Measurements from ENCODE around the gene PPP1R7. TPM values are rescaled to one million over a fixed set of nuclear protein-coding genes. Genes with fewer than 3 reads are reported as not detected.

PPP1R7 gene
- total and polyA plus RNA-seq, 9 of the 15 experiments (the other 6 are each of a cell fraction or from before 2014, with no cell fraction given): 37.5 to 75.0 (median 50.5) TPM

DNA sequence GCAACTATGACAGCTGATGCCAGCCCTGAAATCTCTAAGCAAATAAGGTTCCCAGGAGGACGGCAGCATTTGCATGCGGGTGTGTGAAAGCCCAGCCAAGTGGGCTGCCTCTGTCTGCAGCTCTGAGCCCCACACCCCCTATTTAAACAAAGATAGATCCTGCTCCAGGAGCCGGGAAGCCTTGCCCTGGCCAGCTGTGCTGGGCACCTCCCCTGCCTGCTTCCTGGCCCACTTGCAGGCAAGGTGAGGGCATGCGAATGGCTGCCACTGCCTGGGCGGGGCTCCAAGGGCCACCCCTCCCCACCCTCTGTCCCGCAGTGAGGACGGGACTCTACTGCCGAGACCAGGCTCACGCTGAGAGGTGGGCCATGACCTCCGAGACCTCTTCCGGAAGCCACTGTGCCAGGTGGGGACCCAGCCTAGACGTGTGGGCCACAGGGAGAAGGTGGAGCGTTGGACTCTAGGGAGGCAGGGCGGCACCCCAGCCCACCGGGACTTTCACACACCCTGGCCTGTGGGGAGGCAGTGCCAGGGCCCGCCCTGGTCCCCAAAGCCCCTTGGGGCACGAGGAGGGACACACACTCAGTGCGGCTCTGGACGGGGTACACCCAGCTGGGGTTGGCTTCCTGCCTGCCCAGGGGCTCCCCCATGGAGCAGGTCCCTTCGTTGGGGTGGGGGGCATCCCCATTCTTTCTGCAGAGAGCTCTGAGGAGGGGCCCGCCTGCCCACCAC is 38.3 kb downstream of the PPP1R7 start, which contains the start of gene ANO7 (continued):
- TF ChIP-seq, protein P1, sequence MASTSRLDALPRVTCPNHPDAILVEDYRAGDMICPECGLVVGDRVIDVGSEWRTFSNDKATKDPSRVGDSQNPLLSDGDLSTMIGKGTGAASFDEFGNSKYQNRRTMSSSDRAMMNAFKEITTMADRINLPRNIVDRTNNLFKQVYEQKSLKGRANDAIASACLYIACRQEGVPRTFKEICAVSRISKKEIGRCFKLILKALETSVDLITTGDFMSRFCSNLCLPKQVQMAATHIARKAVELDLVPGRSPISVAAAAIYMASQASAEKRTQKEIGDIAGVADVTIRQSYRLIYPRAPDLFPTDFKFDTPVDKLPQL (IDR thresholded peaks at IDR 0.05; ENCODE audit: extremely low read depth, insufficient read length): no peak
- TF ChIP-seq POU5F1 (IDR thresholded peaks at IDR 0.05; ENCODE audit: borderline replicate concordance, low read depth, low read length, partially characterized antibody): no peak
- no peak for TF ChIP-seq ZNF263 (CRISPR knock-in tag; IDR thresholded peaks at IDR 0.05; ENCODE audit: borderline replicate concordance)
- no peak for TF ChIP-seq CHD4 (IDR thresholded peaks at IDR 0.05; ENCODE audit: insufficient read depth, insufficient replicate concordance, low read depth, low read length, poor library complexity, severe bottlenecking)
- TF ChIP-seq, protein P2, sequence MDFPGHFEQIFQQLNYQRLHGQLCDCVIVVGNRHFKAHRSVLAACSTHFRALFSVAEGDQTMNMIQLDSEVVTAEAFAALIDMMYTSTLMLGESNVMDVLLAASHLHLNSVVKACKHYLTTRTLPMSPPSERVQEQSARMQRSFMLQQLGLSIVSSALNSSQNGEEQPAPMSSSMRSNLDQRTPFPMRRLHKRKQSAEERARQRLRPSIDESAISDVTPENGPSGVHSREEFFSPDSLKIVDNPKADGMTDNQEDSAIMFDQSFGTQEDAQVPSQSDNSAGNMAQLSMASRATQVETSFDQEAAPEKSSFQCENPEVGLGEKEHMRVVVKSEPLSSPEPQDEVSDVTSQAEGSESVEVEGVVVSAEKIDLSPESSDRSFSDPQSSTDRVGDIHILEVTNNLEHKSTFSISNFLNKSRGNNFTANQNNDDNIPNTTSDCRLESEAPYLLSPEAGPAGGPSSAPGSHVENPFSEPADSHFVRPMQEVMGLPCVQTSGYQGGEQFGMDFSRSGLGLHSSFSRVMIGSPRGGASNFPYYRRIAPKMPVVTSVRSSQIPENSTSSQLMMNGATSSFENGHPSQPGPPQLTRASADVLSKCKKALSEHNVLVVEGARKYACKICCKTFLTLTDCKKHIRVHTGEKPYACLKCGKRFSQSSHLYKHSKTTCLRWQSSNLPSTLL (IDR thresholded peaks at IDR 0.05): no peak
- TF ChIP-seq, protein P3, sequence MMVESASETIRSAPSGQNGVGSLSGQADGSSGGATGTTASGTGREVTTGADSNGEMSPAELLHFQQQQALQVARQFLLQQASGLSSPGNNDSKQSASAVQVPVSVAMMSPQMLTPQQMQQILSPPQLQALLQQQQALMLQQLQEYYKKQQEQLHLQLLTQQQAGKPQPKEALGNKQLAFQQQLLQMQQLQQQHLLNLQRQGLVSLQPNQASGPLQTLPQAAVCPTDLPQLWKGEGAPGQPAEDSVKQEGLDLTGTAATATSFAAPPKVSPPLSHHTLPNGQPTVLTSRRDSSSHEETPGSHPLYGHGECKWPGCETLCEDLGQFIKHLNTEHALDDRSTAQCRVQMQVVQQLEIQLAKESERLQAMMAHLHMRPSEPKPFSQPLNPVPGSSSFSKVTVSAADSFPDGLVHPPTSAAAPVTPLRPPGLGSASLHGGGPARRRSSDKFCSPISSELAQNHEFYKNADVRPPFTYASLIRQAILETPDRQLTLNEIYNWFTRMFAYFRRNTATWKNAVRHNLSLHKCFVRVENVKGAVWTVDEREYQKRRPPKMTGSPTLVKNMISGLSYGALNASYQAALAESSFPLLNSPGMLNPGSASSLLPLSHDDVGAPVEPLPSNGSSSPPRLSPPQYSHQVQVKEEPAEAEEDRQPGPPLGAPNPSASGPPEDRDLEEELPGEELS (CRISPR knock-in tag; IDR thresholded peaks at IDR 0.05; ENCODE audit: borderline replicate concordance): no peak
- no peak for TF ChIP-seq DIDO1 (tag; IDR thresholded peaks at IDR 0.05; ENCODE audit: low read depth)

Data from K562 (cell line).